VCaP (cell line): ENCODE results near the gene PIK3CD.

Source experiments
- H3K27ac ChIP-seq: fragments of 450-650 bp; 2 replicates; pipeline ENCODE4 v1.5.1; 2017
- CTCF ChIP-seq: fragments of 450-650 bp; conservative IDR thresholded peaks from 2 replicates; pipeline ENCODE4 v1.5.1; 2017; ENCODE audit warnings: mild to moderate bottlenecking, moderate library complexity

PIK3CD gene

DNA sequence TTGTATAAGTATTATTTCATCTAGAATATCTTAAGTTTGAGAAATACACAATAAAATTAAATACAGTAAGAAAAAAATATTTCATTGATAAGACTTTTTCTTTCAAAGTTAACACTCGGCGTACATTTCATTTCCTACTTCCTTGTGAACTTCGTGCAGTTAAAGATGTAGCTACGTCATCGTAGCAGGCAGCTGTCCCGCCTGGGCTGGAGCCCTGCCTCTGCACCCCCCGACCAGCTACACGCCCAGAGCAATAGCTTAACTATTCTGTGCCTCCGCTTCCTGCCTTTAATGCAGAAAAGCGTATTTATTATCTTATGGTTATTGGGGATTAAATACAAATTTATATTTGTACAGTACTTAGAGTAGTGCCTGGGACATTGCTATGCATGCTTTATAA, 118.8 kb downstream of the PIK3CD start:
- H3K27ac ChIP-seq = no peak overlapping the region
- TF ChIP-seq CTCF = no peak

DNA sequence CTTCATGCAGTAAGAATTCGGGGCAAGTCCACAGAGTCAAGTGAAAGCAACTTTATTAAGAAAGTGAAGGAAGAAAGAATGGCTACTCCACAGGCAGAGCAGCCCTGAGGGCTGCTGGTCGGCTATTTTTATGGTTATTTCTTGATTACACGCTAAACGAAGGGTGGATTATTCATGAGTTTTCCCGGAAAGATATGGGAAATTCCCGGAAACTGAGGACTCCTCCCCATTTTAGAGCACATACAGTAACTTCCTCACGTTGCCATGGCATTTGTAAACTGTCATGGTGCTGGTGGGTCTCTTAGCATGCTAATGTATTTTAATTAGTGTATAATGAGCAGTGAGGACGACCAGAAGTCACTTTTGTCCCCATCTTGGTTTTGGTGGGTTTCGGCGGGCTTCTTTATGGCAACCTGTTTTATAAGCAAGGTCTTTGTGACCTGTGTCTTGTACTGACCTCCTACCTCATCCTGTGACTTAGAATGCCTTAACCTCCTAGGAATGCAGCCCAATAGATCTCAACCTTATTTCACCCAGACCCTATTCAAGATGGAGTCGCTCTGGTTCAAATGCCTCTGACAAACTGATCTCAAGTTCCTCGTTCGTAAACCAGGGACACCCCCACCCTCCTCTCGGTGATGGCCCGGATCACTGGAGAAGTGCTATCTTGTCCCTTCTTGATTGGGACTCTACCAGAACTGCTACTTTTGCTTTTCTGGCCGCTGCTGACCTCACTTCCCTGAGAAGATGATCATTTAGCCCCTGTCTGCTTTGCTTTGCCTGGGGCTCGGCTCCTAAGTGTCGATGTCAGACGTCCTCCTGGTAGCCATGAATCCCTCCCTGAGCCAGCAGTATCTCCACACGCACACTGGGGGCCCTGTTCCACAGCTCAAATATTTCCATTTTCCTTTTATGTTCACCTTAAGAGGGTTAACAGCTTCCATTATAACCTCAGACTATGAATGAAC, 123.5 kb downstream of the PIK3CD start:
- TF ChIP-seq CTCF = no peak
- no peak overlapping the region for H3K27ac ChIP-seq

GRCh38 chr1:9776685-9777084, 125.2 kb downstream of the PIK3CD start:
- TF ChIP-seq CTCF = no peak
- H3K27ac ChIP-seq = no peak overlapping the region
